ENCODE measurements around the gene KRTAP12-2.

DNA sequence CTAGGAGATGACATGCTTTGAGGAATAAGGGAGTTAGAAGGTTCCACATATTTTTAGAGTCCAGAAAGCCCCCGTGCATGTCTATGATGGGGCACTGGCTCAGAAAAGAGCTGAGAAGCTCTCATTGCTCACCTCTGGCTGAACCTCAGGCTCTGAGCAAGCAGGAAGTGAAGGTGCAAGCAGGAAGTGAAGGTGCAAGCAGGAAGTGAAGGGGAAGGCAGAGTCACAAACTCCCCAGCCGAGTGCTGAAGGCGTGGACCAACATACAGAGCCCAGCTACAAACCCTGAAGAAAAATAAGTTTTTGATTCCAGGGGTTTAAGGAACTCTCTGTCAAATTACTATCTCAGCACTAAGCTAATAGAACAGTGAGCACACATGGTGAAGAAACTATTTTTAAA lies 47.8 kb downstream of the KRTAP12-2 start:
- TF ChIP-seq CTCF (conservative IDR thresholded peaks at IDR 0.05; ENCODE audit: low read depth, low read length) (no peak), EZH2 (IDR thresholded peaks at IDR 0.05; ENCODE audit: borderline replicate concordance, low read depth, low read length, poor library complexity, severe bottlenecking) (no peak)

Data from A673 (cell line).